HepG2 (cell line): Measurements from ENCODE around the gene CAMSAP2. TPM values are rescaled to one million over a fixed set of nuclear protein-coding genes. Genes with fewer than 3 reads are reported as not detected.

Source experiments
- ATF7-NPFF ChIP-seq: sonication (generic); formaldehyde crosslinking; IDR thresholded peaks from 2 replicates; pipeline ENCODE4 v1.8.1; 2023; ENCODE audit warnings: mild to moderate bottlenecking, low read depth, missing genetic modification reagents, moderate library complexity
- CCDC6 ChIP-seq: sonication (generic); formaldehyde crosslinking; IDR thresholded peaks from 2 replicates; pipeline ENCODE4 v1.8.1; 2022; ENCODE audit warnings: mild to moderate bottlenecking, missing genetic modification reagents, moderate library complexity
- CENPT ChIP-seq: sonication (generic); formaldehyde crosslinking; IDR thresholded peaks from 2 replicates; pipeline ENCODE4 v1.8.0; 2022; ENCODE audit warnings: low read depth, mild to moderate bottlenecking, moderate library complexity, missing genetic modification reagents
- KDM5B ChIP-seq: sonication (generic); formaldehyde crosslinking; IDR thresholded peaks from 2 replicates; pipeline ENCODE4 v1.4.0; 2020; ENCODE audit warnings: missing genetic modification reagents, mild to moderate bottlenecking, borderline replicate concordance
- MLLT10 ChIP-seq: sonication (generic); formaldehyde crosslinking; IDR thresholded peaks from 2 replicates; pipeline ENCODE4 v1.4.0; 2020; ENCODE audit warnings: missing genetic modification reagents
- PAX8 ChIP-seq: sonication (generic); formaldehyde crosslinking; IDR thresholded peaks from 2 replicates; pipeline ENCODE4 v1.8.0; 2022; ENCODE audit warnings: mild to moderate bottlenecking, missing genetic modification reagents, borderline replicate concordance
- RAD21 ChIP-seq: fragments of 450-650 bp; formaldehyde crosslinking; IDR thresholded peaks from 2 replicates; pipeline ENCODE4 v1.5.0; 2020; ENCODE audit warnings: mild to moderate bottlenecking
- REPIN1 ChIP-seq: sonication (generic); formaldehyde crosslinking; IDR thresholded peaks from 2 replicates; pipeline ENCODE4 v1.8.0; 2022; ENCODE audit warnings: missing genetic modification reagents, low read depth, mild to moderate bottlenecking, borderline replicate concordance
- TARDBP ChIP-seq: sonication (generic); formaldehyde crosslinking; IDR thresholded peaks from 2 replicates; pipeline ENCODE4 v1.8.0; 2022; ENCODE audit warnings: mild to moderate bottlenecking, missing genetic modification reagents
- ZC3H13 ChIP-seq: sonication (generic); formaldehyde crosslinking; IDR thresholded peaks from 2 replicates; pipeline ENCODE4 v1.8.1; 2023; ENCODE audit warnings: mild to moderate bottlenecking, missing genetic modification reagents, moderate library complexity
- ZNF235 ChIP-seq: sonication (generic); formaldehyde crosslinking; IDR thresholded peaks from 2 replicates; pipeline ENCODE4 v1.8.1; 2023; ENCODE audit warnings: mild to moderate bottlenecking, missing genetic modification reagents, borderline replicate concordance
- ZNF564 ChIP-seq: sonication (generic); formaldehyde crosslinking; IDR thresholded peaks from 2 replicates; pipeline ENCODE4 v1.8.1; 2023; ENCODE audit warnings: mild to moderate bottlenecking, missing genetic modification reagents
- ZNF781 ChIP-seq: sonication (generic); formaldehyde crosslinking; IDR thresholded peaks from 2 replicates; pipeline ENCODE4 v1.5.1; 2020; ENCODE audit warnings: borderline replicate concordance, mild to moderate bottlenecking, missing genetic modification reagents; ENCODE audit errors: not compliant biosample characterization
- ZNF790 ChIP-seq: sonication (generic); formaldehyde crosslinking; IDR thresholded peaks from 2 replicates; pipeline ENCODE4 v1.8.0; 2022; ENCODE audit warnings: missing genetic modification reagents, mild to moderate bottlenecking, borderline replicate concordance
- ZNF816 ChIP-seq: sonication (generic); formaldehyde crosslinking; IDR thresholded peaks from 2 replicates; pipeline ENCODE4 v1.8.0; 2022; ENCODE audit warnings: missing genetic modification reagents, mild to moderate bottlenecking, borderline replicate concordance
- polyA plus RNA-seq, 8 experiments: library from polyadenylated mRNA; depleted of rRNA in 3 of 8; stranded (reverse) in 7 of 8; unstranded in 1 of 8; fragments of >200 nt; fragmentation: Illumina TruSeq in 4 of 8; extraction: Trizol in 4 of 8; gene quantifications; 2 replicates each; pipeline versions ENCODE4 v1.2.1 to v1.2.3, GENCODE V29; 2011 to 2016; ENCODE audit warnings: low read depth in 4 of 8, missing spikeins in 1 of 8, mixed read lengths in 1 of 8; ENCODE audit not compliant: insufficient read depth in 1 of 8
- total RNA-seq, 5 experiments: library from RNA; depleted of rRNA; stranded (reverse); fragments of >200 nt; fragmentation: Illumina TruSeq; extraction: Trizol; gene quantifications; 2 replicates each; pipeline ENCODE4 v1.2.3, GENCODE V29; 2016; ENCODE audit warnings: low read depth in 1 of 5
- TF ChIP-seq, protein P1 (sequence below): sonication (generic); formaldehyde crosslinking; IDR thresholded peaks from 2 replicates; pipeline ENCODE4 v1.4.0; 2020; ENCODE audit warnings: mild to moderate bottlenecking, low read depth, missing genetic modification reagents
- TF ChIP-seq, protein P2 (sequence below): sonication (generic); formaldehyde crosslinking; IDR thresholded peaks from 2 replicates; pipeline ENCODE4 v1.4.0; 2020; ENCODE audit warnings: missing genetic modification reagents, borderline replicate concordance
- TF ChIP-seq, protein P3 (sequence below): sonication (generic); formaldehyde crosslinking; IDR thresholded peaks from 2 replicates; pipeline ENCODE4 v1.4.0; 2020; ENCODE audit warnings: missing genetic modification reagents
- TF ChIP-seq, protein P4 (sequence below): sonication (generic); formaldehyde crosslinking; conservative IDR thresholded peaks from 2 replicates; pipeline ENCODE4 v1.4.0; 2020; ENCODE audit warnings: missing genetic modification reagents

CAMSAP2 gene
- total and polyA plus RNA-seq, 2 of the 13 experiments (the other 11 are each of a cell fraction or from before 2014, with no cell fraction given), result 3.4 to 8.2 TPM

DNA sequence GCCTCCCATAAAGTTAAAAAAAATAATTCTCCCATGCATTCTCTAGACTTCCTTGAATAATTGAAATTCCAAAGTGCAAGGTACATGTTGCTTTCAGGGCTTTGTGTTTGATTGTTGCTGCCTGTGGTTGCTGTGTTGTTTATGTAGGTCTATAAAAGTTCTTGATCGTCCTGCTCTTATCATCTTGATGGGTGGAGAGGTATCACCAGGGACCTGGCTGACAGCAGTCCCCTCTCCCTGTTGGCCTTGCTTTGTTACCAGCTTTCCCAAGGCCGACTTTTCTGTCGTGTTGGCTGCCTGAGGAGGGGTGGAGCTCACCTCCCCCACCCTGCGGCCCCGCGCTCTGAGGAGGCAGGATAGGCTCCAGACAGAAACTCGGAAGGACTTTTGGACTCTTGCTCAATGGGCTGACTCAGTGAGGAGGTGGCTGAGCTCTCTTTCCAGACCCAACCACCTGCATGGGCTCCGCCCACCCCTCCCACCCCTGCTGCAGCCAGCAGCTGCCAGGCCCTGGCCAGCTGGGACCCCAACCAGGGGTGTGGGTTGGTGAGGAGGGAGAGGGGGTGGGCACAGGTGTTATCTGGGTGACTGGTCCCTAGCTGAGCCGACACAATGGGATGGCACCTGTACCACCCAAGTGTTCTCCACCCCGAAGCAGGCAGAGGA lies 158.0 kb downstream of the CAMSAP2 start (continued):
- TF ChIP-seq, protein P1, sequence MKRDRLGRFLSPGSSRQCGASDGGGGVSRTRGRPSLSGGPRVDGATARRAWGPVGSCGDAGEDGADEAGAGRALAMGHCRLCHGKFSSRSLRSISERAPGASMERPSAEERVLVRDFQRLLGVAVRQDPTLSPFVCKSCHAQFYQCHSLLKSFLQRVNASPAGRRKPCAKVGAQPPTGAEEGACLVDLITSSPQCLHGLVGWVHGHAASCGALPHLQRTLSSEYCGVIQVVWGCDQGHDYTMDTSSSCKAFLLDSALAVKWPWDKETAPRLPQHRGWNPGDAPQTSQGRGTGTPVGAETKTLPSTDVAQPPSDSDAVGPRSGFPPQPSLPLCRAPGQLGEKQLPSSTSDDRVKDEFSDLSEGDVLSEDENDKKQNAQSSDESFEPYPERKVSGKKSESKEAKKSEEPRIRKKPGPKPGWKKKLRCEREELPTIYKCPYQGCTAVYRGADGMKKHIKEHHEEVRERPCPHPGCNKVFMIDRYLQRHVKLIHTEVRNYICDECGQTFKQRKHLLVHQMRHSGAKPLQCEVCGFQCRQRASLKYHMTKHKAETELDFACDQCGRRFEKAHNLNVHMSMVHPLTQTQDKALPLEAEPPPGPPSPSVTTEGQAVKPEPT (CRISPR knock-in tag), result no peak
- TF ChIP-seq PAX8 (CRISPR knock-in tag) (no peak), ZNF790 (CRISPR knock-in tag) (no peak), ZNF781 (CRISPR knock-in tag) (no peak), ZC3H13 (CRISPR knock-in tag) (no peak), KDM5B (CRISPR knock-in tag) (no peak), MLLT10 (no peak), RAD21 (no peak), REPIN1 (CRISPR knock-in tag) (peak; percentile 81), ATF7-NPFF (CRISPR knock-in tag) (no peak), CCDC6 (CRISPR knock-in tag) (0 out of 2 replicates have a peak, but pooled peaks have one; percentile 37), ZNF235 (no peak), TARDBP (CRISPR knock-in tag) (peak; percentile 90), ZNF564 (CRISPR knock-in tag) (no peak), CENPT (CRISPR knock-in tag) (no peak), ZNF816 (CRISPR knock-in tag) (no peak)
- TF ChIP-seq, protein P2, sequence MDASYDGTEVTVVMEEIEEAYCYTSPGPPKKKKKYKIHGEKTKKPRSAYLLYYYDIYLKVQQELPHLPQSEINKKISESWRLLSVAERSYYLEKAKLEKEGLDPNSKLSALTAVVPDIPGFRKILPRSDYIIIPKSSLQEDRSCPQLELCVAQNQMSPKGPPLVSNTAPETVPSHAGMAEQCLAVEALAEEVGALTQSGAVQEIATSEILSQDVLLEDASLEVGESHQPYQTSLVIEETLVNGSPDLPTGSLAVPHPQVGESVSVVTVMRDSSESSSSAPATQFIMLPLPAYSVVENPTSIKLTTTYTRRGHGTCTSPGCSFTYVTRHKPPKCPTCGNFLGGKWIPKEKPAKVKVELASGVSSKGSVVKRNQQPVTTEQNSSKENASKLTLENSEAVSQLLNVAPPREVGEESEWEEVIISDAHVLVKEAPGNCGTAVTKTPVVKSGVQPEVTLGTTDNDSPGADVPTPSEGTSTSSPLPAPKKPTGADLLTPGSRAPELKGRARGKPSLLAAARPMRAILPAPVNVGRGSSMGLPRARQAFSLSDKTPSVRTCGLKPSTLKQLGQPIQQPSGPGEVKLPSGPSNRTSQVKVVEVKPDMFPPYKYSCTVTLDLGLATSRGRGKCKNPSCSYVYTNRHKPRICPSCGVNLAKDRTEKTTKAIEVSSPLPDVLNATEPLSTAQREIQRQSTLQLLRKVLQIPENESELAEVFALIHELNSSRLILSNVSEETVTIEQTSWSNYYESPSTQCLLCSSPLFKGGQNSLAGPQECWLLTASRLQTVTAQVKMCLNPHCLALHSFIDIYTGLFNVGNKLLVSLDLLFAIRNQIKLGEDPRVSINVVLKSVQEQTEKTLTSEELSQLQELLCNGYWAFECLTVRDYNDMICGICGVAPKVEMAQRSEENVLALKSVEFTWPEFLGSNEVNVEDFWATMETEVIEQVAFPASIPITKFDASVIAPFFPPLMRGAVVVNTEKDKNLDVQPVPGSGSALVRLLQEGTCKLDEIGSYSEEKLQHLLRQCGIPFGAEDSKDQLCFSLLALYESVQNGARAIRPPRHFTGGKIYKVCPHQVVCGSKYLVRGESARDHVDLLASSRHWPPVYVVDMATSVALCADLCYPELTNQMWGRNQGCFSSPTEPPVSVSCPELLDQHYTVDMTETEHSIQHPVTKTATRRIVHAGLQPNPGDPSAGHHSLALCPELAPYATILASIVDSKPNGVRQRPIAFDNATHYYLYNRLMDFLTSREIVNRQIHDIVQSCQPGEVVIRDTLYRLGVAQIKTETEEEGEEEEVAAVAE (CRISPR knock-in tag), result peak; percentile 67; the same call in 1 of the 2 replicates
- TF ChIP-seq, protein P3, sequence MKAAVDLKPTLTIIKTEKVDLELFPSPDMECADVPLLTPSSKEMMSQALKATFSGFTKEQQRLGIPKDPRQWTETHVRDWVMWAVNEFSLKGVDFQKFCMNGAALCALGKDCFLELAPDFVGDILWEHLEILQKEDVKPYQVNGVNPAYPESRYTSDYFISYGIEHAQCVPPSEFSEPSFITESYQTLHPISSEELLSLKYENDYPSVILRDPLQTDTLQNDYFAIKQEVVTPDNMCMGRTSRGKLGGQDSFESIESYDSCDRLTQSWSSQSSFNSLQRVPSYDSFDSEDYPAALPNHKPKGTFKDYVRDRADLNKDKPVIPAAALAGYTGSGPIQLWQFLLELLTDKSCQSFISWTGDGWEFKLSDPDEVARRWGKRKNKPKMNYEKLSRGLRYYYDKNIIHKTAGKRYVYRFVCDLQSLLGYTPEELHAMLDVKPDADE (CRISPR knock-in tag), result no peak
- TF ChIP-seq, protein P4, sequence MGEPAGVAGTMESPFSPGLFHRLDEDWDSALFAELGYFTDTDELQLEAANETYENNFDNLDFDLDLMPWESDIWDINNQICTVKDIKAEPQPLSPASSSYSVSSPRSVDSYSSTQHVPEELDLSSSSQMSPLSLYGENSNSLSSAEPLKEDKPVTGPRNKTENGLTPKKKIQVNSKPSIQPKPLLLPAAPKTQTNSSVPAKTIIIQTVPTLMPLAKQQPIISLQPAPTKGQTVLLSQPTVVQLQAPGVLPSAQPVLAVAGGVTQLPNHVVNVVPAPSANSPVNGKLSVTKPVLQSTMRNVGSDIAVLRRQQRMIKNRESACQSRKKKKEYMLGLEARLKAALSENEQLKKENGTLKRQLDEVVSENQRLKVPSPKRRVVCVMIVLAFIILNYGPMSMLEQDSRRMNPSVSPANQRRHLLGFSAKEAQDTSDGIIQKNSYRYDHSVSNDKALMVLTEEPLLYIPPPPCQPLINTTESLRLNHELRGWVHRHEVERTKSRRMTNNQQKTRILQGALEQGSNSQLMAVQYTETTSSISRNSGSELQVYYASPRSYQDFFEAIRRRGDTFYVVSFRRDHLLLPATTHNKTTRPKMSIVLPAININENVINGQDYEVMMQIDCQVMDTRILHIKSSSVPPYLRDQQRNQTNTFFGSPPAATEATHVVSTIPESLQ, result no peak
